Epidermal melanocyte (primary cell): ENCODE results near the gene TBC1D13.
"Not testable (repeated sequence)": the region's sequence is repeated elsewhere in the genome, so short reads cannot be mapped to it uniquely, and the experiment has no call there.

Experiments used
- DNase-seq: peaks from one replicate; pipeline ENCODE4 v3.0.0; 2011; ENCODE audit warnings: low spot score; ENCODE audit not compliant: insufficient read length

Gene TBC1D13

GRCh38 chr9:128785427-128785826 lies 1.6 kb upstream of the TBC1D13 start:
- DNase-seq, result no peak

DNA sequence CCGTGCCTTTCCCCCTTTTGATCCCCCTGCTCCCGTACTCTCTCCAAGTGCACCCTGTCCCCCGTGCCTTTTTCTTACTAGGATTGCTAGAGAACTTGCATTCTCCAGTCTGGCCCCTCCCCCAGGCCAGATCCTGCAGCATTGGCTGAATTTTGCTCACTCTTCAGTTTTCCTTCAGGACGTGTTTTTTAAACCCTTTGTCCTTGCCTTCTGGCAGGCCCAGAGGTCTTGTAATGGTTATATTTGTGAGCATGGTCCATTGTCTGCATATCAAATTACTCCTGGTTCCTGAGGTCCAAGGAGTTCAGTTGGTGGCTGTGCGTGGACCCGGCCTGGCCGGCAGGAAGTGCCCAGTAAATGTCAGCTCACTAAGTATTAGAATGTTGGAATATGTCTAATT lies 606 bp downstream of the TBC1D13 start:
- peak; percentile 29 for DNase-seq

GRCh38 chr9:128788445-128788844 lies 1.4 kb downstream of the TBC1D13 start:
- no peak for DNase-seq

DNA sequence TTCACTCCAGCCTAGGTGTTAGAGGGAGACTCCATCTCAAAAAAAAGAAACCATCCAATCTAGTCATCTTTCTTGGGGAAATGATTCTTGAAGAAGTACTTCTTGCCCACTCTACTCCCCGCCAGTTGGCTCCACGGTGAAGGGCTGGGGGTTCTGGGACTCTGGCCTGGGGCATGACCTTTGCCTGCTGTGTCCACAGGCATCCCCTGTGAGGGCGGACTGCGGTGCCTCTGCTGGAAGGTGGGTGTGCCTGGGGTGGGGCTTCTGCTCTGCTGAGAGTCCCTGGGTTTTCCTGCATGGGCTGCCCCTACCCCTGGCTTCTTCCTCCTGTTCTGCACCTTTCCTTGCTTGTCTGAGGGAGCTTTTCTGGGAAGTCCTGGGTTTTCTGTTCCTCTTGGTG lies 3.5 kb downstream of the TBC1D13 start:
- no peak for DNase-seq

GRCh38 chr9:128792134-128792533 lies 5.1 kb downstream of the TBC1D13 start:
- DNase-seq, result no peak

DNA sequence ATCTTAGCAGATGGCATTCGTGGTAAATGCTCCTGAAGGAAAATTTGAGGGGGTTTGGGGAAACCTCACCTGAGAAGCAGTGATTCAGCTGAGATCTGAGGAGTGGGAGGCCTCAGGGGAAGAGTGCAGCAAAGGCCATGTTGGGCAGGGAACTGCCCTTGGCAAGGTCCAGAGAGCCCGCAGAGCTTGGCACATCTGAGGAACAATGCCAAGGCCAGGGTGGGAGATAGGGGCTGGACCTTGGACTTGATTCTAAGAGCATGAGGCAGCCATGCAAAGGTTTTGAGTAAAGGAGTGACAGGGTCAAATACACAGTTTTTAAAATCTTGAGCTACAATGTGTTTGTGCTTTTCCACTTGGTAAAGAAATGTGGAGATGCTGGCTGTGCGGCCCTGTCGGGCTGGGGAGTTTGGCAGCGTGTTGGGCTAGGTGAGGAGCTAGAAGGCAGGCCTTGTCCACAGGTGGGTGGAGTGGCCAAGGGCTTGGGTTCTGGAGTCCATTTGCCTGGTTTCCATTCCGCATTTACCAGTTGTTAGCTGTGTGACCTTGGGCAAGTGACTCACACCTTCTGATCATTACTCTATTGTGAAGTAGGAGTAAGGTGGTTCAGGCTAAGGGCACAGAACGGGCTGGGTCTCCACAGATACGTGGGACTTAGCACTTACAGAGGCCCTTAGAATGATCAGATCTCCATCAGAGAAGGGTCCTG lies 6.1 kb downstream of the TBC1D13 start:
- DNase-seq, result no peak

- DNase-seq, result not testable (repeated sequence)
Measured at GRCh38 chr9:128794961-128795360, 7.9 kb downstream of the TBC1D13 start.

GRCh38 chr9:128798896-128799295 lies 11.8 kb downstream of the TBC1D13 start:
- no peak for DNase-seq

DNA sequence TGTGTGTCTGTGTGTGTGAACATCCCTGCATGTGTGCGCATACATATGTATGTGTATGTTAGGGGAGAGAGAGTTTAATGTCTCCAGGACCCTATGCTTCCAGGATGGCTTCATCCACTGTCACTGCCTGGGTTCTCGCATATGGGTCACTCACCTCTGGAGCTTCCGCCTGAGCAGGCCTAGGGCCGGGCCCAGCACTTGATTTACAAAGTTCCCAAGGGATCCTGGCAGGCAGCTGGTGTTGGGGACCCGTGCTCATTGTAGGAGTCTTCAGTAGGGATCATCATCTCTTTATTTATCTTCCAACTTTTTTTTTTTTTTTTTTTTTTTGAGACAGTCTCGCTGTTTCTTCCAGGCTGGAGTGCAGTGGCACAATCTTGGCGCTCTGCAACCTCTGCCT lies 13.0 kb downstream of the TBC1D13 start:
- DNase-seq, result no peak

GRCh38 chr9:128802482-128802881 lies 15.4 kb downstream of the TBC1D13 start:
- no peak for DNase-seq

GRCh38 chr9:128805661-128806060 lies 18.6 kb downstream of the TBC1D13 start:
- DNase-seq, result peak; percentile 9

DNA sequence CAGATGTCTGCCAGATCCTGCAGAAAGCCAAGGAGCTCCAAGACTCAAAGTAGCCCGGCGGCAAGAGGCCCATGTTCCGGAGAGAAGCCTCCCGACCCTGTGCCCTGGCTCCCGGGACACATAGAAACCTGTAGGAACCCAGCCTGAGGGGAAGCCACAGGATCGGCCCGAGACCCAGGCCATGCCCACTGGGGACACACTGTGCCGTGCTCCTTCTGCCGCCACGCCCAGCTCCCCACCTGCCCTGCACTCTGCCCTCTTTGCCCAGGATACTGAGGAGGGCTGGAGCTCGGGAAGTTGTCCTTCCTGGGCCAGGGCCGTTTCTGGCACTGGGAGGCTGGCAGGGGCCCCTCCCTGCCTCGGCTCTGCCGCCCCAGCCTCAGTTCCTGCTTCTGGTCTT lies 20.8 kb downstream of the TBC1D13 start:
- no peak for DNase-seq

DNA sequence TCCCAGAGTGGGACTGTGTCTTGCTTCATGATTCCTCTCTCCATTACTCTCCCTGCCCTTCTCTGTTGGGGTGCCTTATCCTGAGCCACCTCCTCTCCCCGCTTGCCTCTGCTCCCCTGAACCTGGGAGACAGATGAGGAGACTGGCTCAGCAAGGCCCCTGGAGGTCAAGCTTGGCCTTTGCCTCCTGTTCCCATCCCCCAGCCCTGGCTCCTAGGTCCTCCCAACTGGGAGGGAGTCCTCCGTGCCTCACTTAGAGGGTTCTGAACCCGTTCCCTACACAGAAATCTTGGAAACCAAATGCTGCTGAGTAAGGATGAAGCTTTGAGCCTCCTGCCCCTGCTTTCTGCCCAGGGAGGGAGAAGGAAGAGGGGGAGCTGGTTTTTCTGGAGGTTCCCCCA lies 21.5 kb downstream of the TBC1D13 start:
- DNase-seq, result peak; percentile 11

DNA sequence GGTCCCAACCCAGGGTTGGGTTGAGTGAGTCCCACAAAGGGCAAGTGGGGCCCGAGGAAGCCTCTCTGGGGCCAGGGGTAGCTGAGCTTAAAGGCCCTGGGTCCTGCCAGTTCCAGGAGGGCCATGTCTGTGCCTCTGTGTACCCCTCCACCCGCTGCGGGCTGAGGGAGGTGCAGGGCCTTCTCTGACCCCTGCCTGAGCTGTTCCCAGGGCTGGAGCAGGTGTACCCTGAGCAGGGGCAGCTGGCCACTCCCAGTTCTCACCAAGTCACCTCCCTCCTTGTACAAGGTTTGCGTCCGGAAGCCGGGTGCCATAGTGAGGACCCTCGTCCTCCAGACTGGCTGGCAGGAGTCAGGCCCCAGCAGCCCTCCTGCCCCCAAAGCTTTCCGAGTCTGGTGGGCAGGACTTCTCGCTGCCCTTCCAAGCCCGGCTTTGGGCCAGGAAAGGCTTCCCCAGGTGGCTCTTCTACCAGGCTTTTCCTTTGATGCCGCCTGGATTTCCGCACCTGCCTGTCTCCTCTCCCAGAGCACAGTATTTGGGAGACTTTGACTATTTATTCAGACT lies 22.1 kb downstream of the TBC1D13 start:
- no peak for DNase-seq

- peak; percentile 10 for DNase-seq
Measured at GRCh38 chr9:128809831-128810230, 22.8 kb downstream of the TBC1D13 start.

GRCh38 chr9:128810873-128811272 lies 23.8 kb downstream of the TBC1D13 start:
- no peak for DNase-seq

DNA sequence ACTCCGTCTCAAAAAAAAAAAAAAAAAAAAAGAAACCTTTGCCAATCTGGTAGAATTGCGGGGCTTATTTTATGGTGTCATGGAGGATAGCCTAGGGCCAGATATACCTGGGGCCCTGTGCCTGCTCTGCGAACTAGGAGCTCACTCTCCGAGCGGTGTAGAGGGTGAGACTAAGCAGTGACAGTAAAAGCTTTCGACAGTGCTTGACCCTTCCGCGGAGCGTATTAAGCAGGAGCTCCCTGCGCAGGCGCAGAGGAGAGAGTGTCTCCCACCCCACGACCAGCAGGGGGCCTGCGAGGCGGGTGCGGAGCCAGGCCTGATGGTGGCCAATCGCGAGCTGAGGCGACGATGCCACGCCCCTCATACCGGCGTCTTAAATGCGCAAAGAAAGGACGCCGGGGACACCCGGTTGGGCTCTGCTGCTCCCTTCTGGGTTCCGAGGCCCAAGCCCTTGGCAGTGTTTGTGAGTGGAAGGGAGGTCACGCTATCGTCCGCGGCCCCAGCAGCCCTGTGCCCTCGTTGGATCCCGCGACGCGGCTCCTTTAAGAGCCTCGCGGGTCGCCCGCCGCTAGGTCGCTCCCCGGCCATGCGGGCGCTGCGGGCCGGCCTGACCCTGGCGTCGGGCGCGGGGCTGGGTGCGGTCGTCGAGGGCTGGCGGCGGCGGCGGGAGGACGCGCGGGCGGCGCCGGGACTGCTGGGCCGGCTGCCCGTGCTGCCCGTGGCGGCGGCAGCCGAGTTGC lies 31.2 kb downstream of the TBC1D13 start, which contains the start of gene ENDOG:
Gene ENDOG, plus strand, starts transcription at position 402 of the 740 bp plus-strand sequence. Its CDS starts 185 bp downstream, at position 587.
- DNase-seq, result peak; percentile 99

- DNase-seq, result peak; percentile 46
Measured at GRCh38 chr9:128818839-128819715, 32.0 kb downstream of the TBC1D13 start.

- peak; percentile 11 for DNase-seq
Measured at GRCh38 chr9:128819716-128820664, 32.9 kb downstream of the TBC1D13 start.
